Measurements from ENCODE around the gene PITX1. TPM values are rescaled to one million over a fixed set of nuclear protein-coding genes. Genes with fewer than 3 reads are reported as not detected.

Gene PITX1
- total and polyA plus RNA-seq, 2 donors (not counting 1 experiment from before 2014, with no cell fraction given) = 0.13 TPM; not detected in 1

- TF ChIP-seq EZH2 (IDR thresholded peaks at IDR 0.05; ENCODE audit: borderline replicate concordance, insufficient read depth, low read depth, low read length, poor library complexity, severe bottlenecking) = peak; percentile 95
- TF ChIP-seq CTCF (IDR thresholded peaks at IDR 0.05) = no peak
- peak overlapping the region; percentile 56 for H2AFZ ChIP-seq (ENCODE audit: insufficient read depth, low read depth, low read length, poor library complexity, severe bottlenecking)
- H3K9ac ChIP-seq (ENCODE audit: low read length) = peak overlapping the region; percentile 66
- H3K4me1 Mint-ChIP-seq = peaks cover 53% of the 10 kb centered on the region
- ATAC-seq (ENCODE audit: low read depth) = peak; percentile 42
- peak overlapping the region in 3 of 5 experiments; percentile 34 to 68 (median 52) for H3K4me3 ChIP-seq (ENCODE audit: control extremely low read depth in 1 of 5, extremely low read depth in 1 of 5, insufficient read depth in 1 of 5, low read depth in 2 of 5, low read length in 4 of 5)
- H3K4me1 ChIP-seq (ENCODE audit: control insufficient read depth in 2 of 2, insufficient read depth in 2 of 2, low read length in 2 of 2) = peaks cover 51 to 78% of the 10 kb centered on the region in 2 donors
- H4K20me1 ChIP-seq (ENCODE audit: control insufficient read depth, insufficient read depth, low read length, poor library complexity, severe bottlenecking) = peaks cover 30% of the 10 kb centered on the region
- peak overlapping the region; percentile 96 for H3K4me2 ChIP-seq (replicated peaks; ENCODE audit: low read depth, low read length, poor library complexity, severe bottlenecking)
- H3K27ac ChIP-seq (ENCODE audit: low read length in 2 of 2) = no peak overlapping the region
- peaks cover 70% of the 10 kb centered on the region for H3K27me3 Mint-ChIP-seq
- peaks cover 1% of the 10 kb centered on the region for H3K9me3 Mint-ChIP-seq (ENCODE audit: insufficient read depth)
- H3K79me2 ChIP-seq (ENCODE audit: control insufficient read depth, insufficient read depth, low read length) = no peaks in the 10 kb centered on the region
- H3K4me3 Mint-ChIP-seq = peak overlapping the region; percentile 85
- no peaks in the 10 kb centered on the region for H3K36me3 ChIP-seq (replicated peaks in 1 of 2; ENCODE audit: control extremely low read depth in 1 of 2, control insufficient read depth in 1 of 2, extremely low read depth in 1 of 2, insufficient read depth in 2 of 2, low read length in 1 of 2)
- ChIA-PET POLR2A (no interaction called here), CTCF (interaction anchor here (1.4 kb wide), 1 partner anchor 19 kb away, joined by 5 read pairs; no protein-coding TSS in a partner anchor)
- 3% methylated on average over 41 of the region's 65 CpGs for WGBS (ENCODE audit: insufficient coverage)
- peaks cover 0 to 90% (median 75%) of the 10 kb centered on the region in 4 experiments for H3K27me3 ChIP-seq (replicated peaks in 1 of 4; ENCODE audit: control extremely low read depth in 1 of 4, control insufficient read depth in 3 of 4, insufficient read depth in 4 of 4, low read length in 3 of 4)
- H3K27ac Mint-ChIP-seq = no peak overlapping the region
- intact Hi-C loops (cut with micrococcal nuclease) = loop anchor here (2.0 kb wide), 1 partner anchor 18 kb away; no protein-coding TSS in a partner anchor
- H3K9me3 ChIP-seq (ENCODE audit: control extremely low read depth in 1 of 3, control insufficient read depth in 2 of 3, insufficient read depth in 1 of 3, low read length in 2 of 3) = peaks cover 2 to 68% (median 3%) of the 10 kb centered on the region in 3 donors
- DNase-seq = peak; percentile 60
Observed at GRCh38 chr5:135034236-135034962, 371 bp upstream of the PITX1 start.
